PFSK-1 (cell line): ENCODE results near the gene RAB4A.

Source experiments
- FOXP2 ChIP-seq: optimal IDR thresholded peaks from 2 replicates; pipeline ENCODE3; 2011; ENCODE audit warnings: borderline replicate concordance, control low read depth, inconsistent platforms; ENCODE audit not compliant: insufficient read depth; ENCODE audit errors: extremely low read length, extremely low read depth
- POLR2AphosphoS5 ChIP-seq: IDR thresholded peaks from 2 replicates; pipeline ENCODE4 v1.6.1; 2012; ENCODE audit warnings: low read depth, mild to moderate bottlenecking, control low read depth, low read length, moderate library complexity
- REST ChIP-seq, 2 experiments: IDR thresholded peaks; 2 replicates each; pipeline versions ENCODE4 v1.6.1 to v1.8.0; 2011 to 2012; ENCODE audit warnings: low read depth in 2 of 2, low read length in 2 of 2, control low read depth in 1 of 2, inconsistent platforms in 1 of 2, mild to moderate bottlenecking in 1 of 2, moderate library complexity in 1 of 2; ENCODE audit not compliant: insufficient read depth in 1 of 2
- SIN3A ChIP-seq: IDR thresholded peaks from 2 replicates; pipeline ENCODE4 v1.6.1; 2012; ENCODE audit warnings: mild to moderate bottlenecking, low read length, moderate library complexity, borderline replicate concordance; ENCODE audit not compliant: insufficient read depth
- TAF1 ChIP-seq: IDR thresholded peaks from 2 replicates; pipeline ENCODE4 v1.6.1; 2012; ENCODE audit warnings: low read length, control low read depth, borderline replicate concordance; ENCODE audit not compliant: insufficient read depth

Gene RAB4A

GRCh38 chr1:229325401-229325800 lies 54.5 kb downstream of the RAB4A start:
- TF ChIP-seq TAF1 (no peak), SIN3A (no peak), POLR2AphosphoS5 (no peak), FOXP2 (no peak), REST (IDR thresholded peaks at IDR 0.05; ENCODE audit: insufficient read depth in 1 of 2, low read depth in 2 of 2, low read length in 2 of 2) (no peak)

- no peak for TF ChIP-seq REST (IDR thresholded peaks at IDR 0.05; ENCODE audit: insufficient read depth in 1 of 2, low read depth in 2 of 2, low read length in 2 of 2)
- TF ChIP-seq FOXP2, result no peak
- no peak for TF ChIP-seq SIN3A
- no peak for TF ChIP-seq TAF1
- no peak for TF ChIP-seq POLR2AphosphoS5
Observed at GRCh38 chr1:229325853-229326487, 55.1 kb downstream of the RAB4A start.

- TF ChIP-seq POLR2AphosphoS5 (no peak), FOXP2 (no peak), TAF1 (no peak), REST (IDR thresholded peaks at IDR 0.05; ENCODE audit: insufficient read depth in 1 of 2, low read depth in 2 of 2, low read length in 2 of 2) (no peak), SIN3A (no peak)
Observed at GRCh38 chr1:229326601-229327000, 55.7 kb downstream of the RAB4A start.

GRCh38 chr1:229328598-229329362 lies 57.9 kb downstream of the RAB4A start:
- no peak for TF ChIP-seq REST (IDR thresholded peaks at IDR 0.05; ENCODE audit: insufficient read depth in 1 of 2, low read depth in 2 of 2, low read length in 2 of 2)
- no peak for TF ChIP-seq SIN3A
- no peak for TF ChIP-seq FOXP2
- TF ChIP-seq POLR2AphosphoS5, result no peak
- TF ChIP-seq TAF1, result no peak
